CD14-positive monocyte (primary cell): ENCODE measurements around the gene HMGCS2. TPM values are rescaled to one million over a fixed set of nuclear protein-coding genes. Genes with fewer than 3 reads are reported as not detected.

Source experiments
- DNase-seq, 3 donors: peaks; one replicate each; pipeline ENCODE4 v3.0.0-alpha.2; 2011 to 2022
- H2AFZ ChIP-seq: 2 replicates; pipeline ENCODE4 v1.6.0; 2012; ENCODE audit warnings: mild to moderate bottlenecking, low read depth, low read length, inconsistent platforms; ENCODE audit not compliant: insufficient read depth, poor library complexity, severe bottlenecking
- H3K27ac ChIP-seq, 2 donors: 1 replicate in 1 of 2; 2 replicates in 1 of 2; pipeline ENCODE4 v1.5.1; 2012 to 2013; ENCODE audit warnings: low read length in 2 of 2, control low read depth in 1 of 2, inconsistent platforms in 1 of 2, low read depth in 1 of 2, mild to moderate bottlenecking in 1 of 2
- H3K27me3 ChIP-seq, 2 donors: one replicate each; pipeline versions ENCODE4 v1.6.0 to v1.6.1; 2011 to 2013; ENCODE audit warnings: low read length in 2 of 2; ENCODE audit not compliant: control insufficient read depth in 2 of 2, insufficient read depth in 2 of 2
- H3K36me3 ChIP-seq, 2 donors: replicated peaks in 1 of 2; 1 replicate in 1 of 2; 2 replicates in 1 of 2; pipeline versions ENCODE4 v1.5.1 to v1.6.1; 2012 to 2013; ENCODE audit warnings: low read length in 2 of 2, control low read depth in 1 of 2, inconsistent platforms in 1 of 2, mild to moderate bottlenecking in 1 of 2; ENCODE audit not compliant: insufficient read depth in 2 of 2, control insufficient read depth in 1 of 2
- H3K4me1 ChIP-seq, 2 donors: 1 replicate in 1 of 2; 2 replicates in 1 of 2; pipeline versions ENCODE4 v1.5.1 to v1.6.1; 2012 to 2013; ENCODE audit warnings: low read length in 2 of 2, control low read depth in 1 of 2, inconsistent platforms in 1 of 2, mild to moderate bottlenecking in 1 of 2, moderate library complexity in 1 of 2; ENCODE audit not compliant: insufficient read depth in 2 of 2, control insufficient read depth in 1 of 2
- H3K4me2 ChIP-seq: replicated peaks from 2 replicates; pipeline ENCODE3; 2012; ENCODE audit warnings: low read length, moderate library complexity, mild to moderate bottlenecking; ENCODE audit not compliant: poor library complexity, severe bottlenecking; ENCODE audit errors: extremely low read depth
- H3K4me3 ChIP-seq, 3 experiments: fragments of 200-600 bp in 1 of 3; sonication (generic) in 1 of 3; replicated peaks in 1 of 3; 1 replicate in 2 of 3; 2 replicates in 1 of 3; pipeline ENCODE4 v1.5.1; 2011 to 2013; ENCODE audit warnings: low read length in 3 of 3, mild to moderate bottlenecking in 3 of 3, control low read depth in 2 of 3, low read depth in 2 of 3, inconsistent platforms in 1 of 3, moderate library complexity in 1 of 3
- H3K79me2 ChIP-seq: 2 replicates; pipeline ENCODE4 v1.6.0; 2012; ENCODE audit warnings: mild to moderate bottlenecking, control low read depth, inconsistent platforms, low read length, moderate library complexity; ENCODE audit not compliant: insufficient read depth
- H3K9ac ChIP-seq: 2 replicates; pipeline ENCODE4 v1.6.0; 2017; ENCODE audit warnings: low read length, mild to moderate bottlenecking; ENCODE audit not compliant: insufficient read depth, poor library complexity, severe bottlenecking
- H3K9me3 ChIP-seq, 2 donors: replicated peaks in 1 of 2; 1 replicate in 1 of 2; 2 replicates in 1 of 2; pipeline versions ENCODE4 v1.5.1 to v1.6.1; 2012 to 2013; ENCODE audit warnings: low read length in 2 of 2, control low read depth in 1 of 2; ENCODE audit not compliant: control insufficient read depth in 1 of 2, insufficient read depth in 1 of 2
- H4K20me1 ChIP-seq: 2 replicates; pipeline ENCODE4 v1.6.0; 2012; ENCODE audit warnings: mild to moderate bottlenecking, low read length, control low read depth, moderate library complexity; ENCODE audit not compliant: insufficient read depth
- H3K27ac Mint-ChIP-seq, 7 donors: one replicate each; pipeline ENCODE4 v1.8.0; 2020; ENCODE audit warnings: mild to moderate bottlenecking in 7 of 7, mixed read lengths in 7 of 7, moderate library complexity in 6 of 7, inconsistent platforms in 2 of 7
- H3K27me3 Mint-ChIP-seq, 3 donors: one replicate each; pipeline ENCODE4 v1.8.0; 2021 to 2022; ENCODE audit warnings: low read depth in 3 of 3, mild to moderate bottlenecking in 3 of 3, mixed read lengths in 3 of 3, moderate library complexity in 3 of 3, inconsistent platforms in 1 of 3
- H3K36me3 Mint-ChIP-seq, 2 donors: one replicate each; pipeline ENCODE4 v1.8.0; 2020; ENCODE audit warnings: mixed read lengths in 2 of 2, inconsistent platforms in 1 of 2, mild to moderate bottlenecking in 1 of 2
- H3K4me1 Mint-ChIP-seq: one replicate; pipeline ENCODE4 v1.8.0; 2020; ENCODE audit warnings: mild to moderate bottlenecking, mixed read lengths
- H3K4me3 Mint-ChIP-seq, 2 donors: one replicate each; pipeline ENCODE4 v1.8.0; 2020; ENCODE audit warnings: mild to moderate bottlenecking in 2 of 2, mixed read lengths in 2 of 2, moderate library complexity in 1 of 2
- H3K9me3 Mint-ChIP-seq, 7 donors: one replicate each; pipeline ENCODE4 v1.8.0; 2020 to 2022; ENCODE audit warnings: mixed read lengths in 7 of 7, mild to moderate bottlenecking in 6 of 7, moderate library complexity in 6 of 7, inconsistent platforms in 2 of 7
- CTCF ChIP-seq: fragments of 200-600 bp; IDR thresholded peaks from one replicate; pipeline ENCODE4 v1.8.0; 2022; ENCODE audit warnings: antibody characterized with exemption, mild to moderate bottlenecking
- WGBS: methylation state at CpG from one replicate; pipeline ENCODE4 v1.1.5; 2013; ENCODE audit warnings: missing lambda C conversion rate; ENCODE audit not compliant: insufficient coverage; 5-methylcytosine and 5-hydroxymethylcytosine counted together
- intact Hi-C, 2 donors: fragments of 100-400 bp; cut with micrococcal nuclease; formaldehyde crosslinking; loops; one replicate each; pipeline versions ENCODE4 v1.15.0 to v1.15.1; 2023
- polyA plus RNA-seq, 3 donors: library from polyadenylated mRNA; depleted of rRNA in 1 of 3; unstranded in 2 of 3; stranded (reverse) in 1 of 3; fragments of 300-500 nt in 2 of 3; fragments of >200 nt in 1 of 3; fragmentation: Illumina TruSeq in 2 of 3; gene quantifications; 1 replicate in 2 of 3; 2 replicates in 1 of 3; pipeline ENCODE4 v1.2.3, GENCODE V29; 2012 to 2021

HMGCS2 gene
- polyA plus RNA-seq, 3 donors: not detected

- Histone ChIP-seq H3K4me2 (no peak overlapping the region), H3K36me3 (no peaks in the 10 kb centered on the region), H3K79me2 (no peaks in the 10 kb centered on the region), H2AFZ (no peak overlapping the region), H3K9me3 (no peaks in the 10 kb centered on the region), H3K27me3 (no peaks in the 10 kb centered on the region), H3K9ac (no peak overlapping the region), H4K20me1 (no peaks in the 10 kb centered on the region), H3K4me1 (peaks cover 14 to 20% of the 10 kb centered on the region in 2 donors), H3K27ac (no peak overlapping the region), H3K4me3 (no peak overlapping the region)
- peaks cover 0 to 2% (median 0%) of the 10 kb centered on the region in 7 donors for H3K9me3 Mint-ChIP-seq
- TF ChIP-seq CTCF: no peak
- no CpG with 5 or more reads among the region's 4 CpGs for WGBS
- no peak overlapping the region for H3K4me3 Mint-ChIP-seq
- no peak overlapping the region for H3K27ac Mint-ChIP-seq
- H3K4me1 Mint-ChIP-seq: peaks cover 24% of the 10 kb centered on the region
- peaks cover 0 to 2% (median 0%) of the 10 kb centered on the region in 3 donors for H3K27me3 Mint-ChIP-seq
- DNase-seq: no peak
- H3K36me3 Mint-ChIP-seq: no peaks in the 10 kb centered on the region
- intact Hi-C loops: no loop called here
These were observed 22.7 kb upstream of the HMGCS2 start for GRCh38 chr1:119791377-119791776.

- no peaks in the 10 kb centered on the region for H4K20me1 ChIP-seq
- Mint-ChIP-seq H3K4me1 (peaks cover 31% of the 10 kb centered on the region), H3K27me3 (peaks cover 0 to 2% (median 0%) of the 10 kb centered on the region in 3 donors), H3K9me3 (peaks cover 0 to 2% (median 0%) of the 10 kb centered on the region in 7 donors), H3K4me3 (no peak overlapping the region), H3K27ac (no peak overlapping the region), H3K36me3 (no peaks in the 10 kb centered on the region)
- intact Hi-C loops: no loop called here
- no peaks in the 10 kb centered on the region for H3K79me2 ChIP-seq
- H3K27me3 ChIP-seq: no peaks in the 10 kb centered on the region
- no peak overlapping the region for H3K27ac ChIP-seq
- H3K4me1 ChIP-seq: peaks cover 19 to 26% of the 10 kb centered on the region in 2 donors
- H3K9me3 ChIP-seq: no peaks in the 10 kb centered on the region
- 90% methylated on average over 2 of the region's 9 CpGs for WGBS
- H2AFZ ChIP-seq: no peak overlapping the region
- DNase-seq: no peak
- no peaks in the 10 kb centered on the region for H3K36me3 ChIP-seq
- no peak overlapping the region for H3K4me2 ChIP-seq
- H3K4me3 ChIP-seq: no peak overlapping the region
- H3K9ac ChIP-seq: no peak overlapping the region
- no peak for TF ChIP-seq CTCF
These were observed 21.9 kb upstream of the HMGCS2 start for GRCh38 chr1:119790451-119791198.
